ENCODE measurements around the gene INTS2.

The INTS2 gene

DNA sequence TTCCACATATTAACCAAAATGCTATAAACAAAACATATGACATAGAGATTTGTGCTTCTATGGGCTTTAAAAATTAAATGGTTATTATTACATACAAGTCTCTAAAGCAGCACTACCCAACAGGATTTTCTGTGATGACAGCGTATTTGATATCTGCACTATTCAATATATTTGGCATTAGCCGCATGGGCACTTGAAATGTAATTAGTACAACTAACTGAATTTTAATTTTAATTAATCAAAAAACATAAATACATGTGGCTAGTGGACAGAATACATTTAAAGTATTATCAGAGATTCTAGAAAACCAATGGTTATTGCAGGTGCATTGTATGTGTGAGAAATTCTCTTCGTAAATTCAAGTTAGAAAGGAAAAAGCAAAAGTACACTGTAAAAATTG, 110.3 kb downstream of the INTS2 start:
- DNase-seq, result no peak

DNA sequence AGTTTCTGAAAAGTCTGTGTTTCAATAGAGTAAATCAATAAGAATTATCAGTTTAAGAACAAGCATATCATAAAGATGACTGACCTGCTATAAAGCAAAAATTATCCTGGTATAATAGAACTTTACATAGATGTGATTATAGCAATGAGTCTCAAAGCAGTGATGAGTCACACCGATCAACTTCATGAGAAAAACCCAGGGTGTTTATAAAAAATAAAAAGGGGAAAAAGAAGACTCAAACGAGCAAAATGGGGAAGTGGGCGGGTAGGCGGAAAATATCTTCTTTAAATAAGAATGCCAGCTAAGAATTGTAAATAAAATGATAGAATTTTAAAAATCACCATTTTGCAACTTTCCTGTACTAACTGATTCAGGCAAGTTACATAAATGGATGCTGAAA, 111.2 kb downstream of the INTS2 start:
- DNase-seq, result no peak

DNA sequence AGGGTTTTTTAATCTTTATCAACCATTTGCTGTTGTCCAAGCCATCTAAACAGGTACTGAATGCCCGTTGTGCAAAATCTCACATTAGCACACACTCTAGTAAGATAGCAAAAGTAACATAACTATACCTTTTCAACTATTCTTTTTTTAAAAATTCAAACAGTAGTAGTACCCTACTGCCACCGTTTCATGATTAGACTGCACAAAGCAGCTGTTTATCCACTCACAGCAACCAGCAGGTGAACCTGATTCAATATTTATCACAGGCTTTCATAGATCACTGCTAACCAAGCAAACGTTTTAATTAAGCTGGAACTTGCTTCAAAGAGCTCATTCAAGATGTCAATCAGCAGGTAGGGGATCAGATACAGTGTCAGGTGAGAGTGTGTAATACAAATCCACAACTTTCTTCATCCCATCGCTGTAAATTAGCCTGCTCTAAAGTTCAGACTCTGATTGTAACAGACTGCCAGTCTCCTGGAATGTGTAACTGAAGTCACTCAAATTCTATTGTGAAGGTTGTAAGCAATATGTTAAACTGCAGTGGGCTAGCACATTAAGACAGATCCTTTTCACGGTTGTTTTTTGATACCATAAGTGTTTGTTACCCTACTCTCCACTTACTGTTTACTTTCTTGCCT, 111.8 kb downstream of the INTS2 start:
- DNase-seq, result no peak

Data from CD4-positive, alpha-beta T cell treated with Interleukin-17A for 4 hours (primary cell).